Activated T-cell treated with anti-CD3 and anti-CD28 coated beads, Interleukin-2, amount 50 U/mL, for 72 hours (primary cell): ENCODE results near the gene ENOX1. TPM values are rescaled to one million over a fixed set of nuclear protein-coding genes. Genes with fewer than 3 reads are reported as not detected.

ENCODE experiments used
- ATAC-seq, 2 donors: fragments of 150-1000 bp; cut with Tn5 transposase; replicated peaks in 1 of 2; 2 replicates each; pipeline ENCODE4 v1.10.0; 2021; ENCODE audit warnings: moderate library complexity in 2 of 2, mild to moderate bottlenecking in 1 of 2
- DNase-seq, 2 donors: peaks; one replicate each; pipeline ENCODE4 v3.0.0; 2021 to 2022; ENCODE audit warnings: mixed read lengths in 1 of 2
- H3K27ac Mint-ChIP-seq: one replicate; pipeline ENCODE4 v1.8.0; 2022; ENCODE audit warnings: mild to moderate bottlenecking, moderate library complexity, mixed read lengths
- H3K27me3 Mint-ChIP-seq: one replicate; pipeline ENCODE4 v1.8.0; 2022; ENCODE audit warnings: low read depth, mixed read lengths
- H3K36me3 Mint-ChIP-seq, 2 donors: one replicate each; pipeline ENCODE4 v1.8.0; 2022; ENCODE audit warnings: mixed read lengths in 2 of 2, mild to moderate bottlenecking in 1 of 2; ENCODE audit not compliant: insufficient read depth in 2 of 2
- H3K4me1 Mint-ChIP-seq: one replicate; pipeline ENCODE4 v1.8.0; 2022; ENCODE audit warnings: low read depth, mixed read lengths
- H3K4me3 Mint-ChIP-seq, 2 donors: one replicate each; pipeline ENCODE4 v1.8.0; 2022; ENCODE audit warnings: mild to moderate bottlenecking in 2 of 2, mixed read lengths in 2 of 2, moderate library complexity in 2 of 2
- H3K9me3 Mint-ChIP-seq, 2 donors: one replicate each; pipeline ENCODE4 v1.8.0; 2022; ENCODE audit warnings: mixed read lengths in 2 of 2
- total RNA-seq, 2 donors: library from RNA; stranded (reverse); gene quantifications; one replicate each; pipeline ENCODE4 v1.2.3, GENCODE V29; 2022

The ENOX1 gene
- total RNA-seq, 2 donors from 2014 or later = 1.2 to 2.0 TPM

- H3K36me3 Mint-ChIP-seq = no peaks in the 10 kb centered on the region
- ATAC-seq = no peak
- DNase-seq = no peak
- H3K27ac Mint-ChIP-seq = no peak overlapping the region
- peaks cover 24% of the 10 kb centered on the region for H3K27me3 Mint-ChIP-seq
- H3K9me3 Mint-ChIP-seq = no peaks in the 10 kb centered on the region
- no peak overlapping the region for H3K4me3 Mint-ChIP-seq
- no peaks in the 10 kb centered on the region for H3K4me1 Mint-ChIP-seq
Measured at GRCh38 chr13:43251961-43252360, 534.8 kb downstream of the ENOX1 start.

DNA sequence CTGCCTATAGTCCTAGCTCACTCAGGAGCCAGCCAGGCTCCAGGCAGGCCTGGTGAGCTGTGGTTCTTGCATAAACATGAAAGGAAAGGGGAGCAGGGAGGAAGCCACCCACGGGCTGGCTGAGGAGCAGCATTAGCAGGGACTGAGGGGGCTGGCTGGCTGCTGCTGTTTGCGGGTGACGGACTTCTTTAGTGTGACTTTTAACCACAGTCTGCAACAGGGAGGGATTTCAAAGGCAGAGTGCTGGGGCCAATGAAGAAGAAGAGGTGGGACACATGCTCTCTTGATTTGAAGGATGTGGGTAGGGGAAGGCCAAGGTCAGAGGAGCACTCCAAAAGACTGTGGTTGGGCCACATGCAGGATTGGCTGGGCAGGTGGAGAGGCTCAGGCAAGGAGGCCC, 540.4 kb downstream of the ENOX1 start:
- no peak for ATAC-seq

DNA sequence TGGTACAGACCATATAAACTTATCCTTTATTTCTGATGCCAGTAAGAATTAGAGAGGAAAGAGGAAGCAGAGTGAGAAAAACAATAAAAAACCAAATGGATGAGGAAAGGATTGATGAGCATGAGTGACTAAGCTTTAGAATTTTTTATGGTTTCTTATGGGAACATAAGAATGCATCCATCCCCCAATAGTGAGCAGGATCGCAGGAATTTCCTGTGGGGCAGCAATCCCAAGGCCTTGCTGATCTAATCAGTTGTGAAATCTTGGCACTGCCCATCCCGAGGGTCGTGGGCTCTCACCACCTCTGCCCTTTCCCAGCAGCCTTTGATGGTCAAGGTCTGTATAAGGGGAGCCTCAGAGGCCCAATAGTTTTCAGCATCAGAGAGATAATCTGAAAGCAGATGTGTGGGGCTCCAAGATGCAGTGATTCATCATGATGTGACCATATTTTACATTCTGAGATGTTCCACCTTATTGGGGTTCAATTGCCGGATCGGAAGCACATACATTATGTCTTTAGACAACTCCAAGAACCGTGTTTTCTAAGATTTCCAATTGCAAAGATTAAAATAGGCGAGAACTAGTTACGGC, 541.3 kb downstream of the ENOX1 start:
- Mint-ChIP-seq H3K27me3 (peaks cover 8% of the 10 kb centered on the region), H3K9me3 (no peaks in the 10 kb centered on the region), H3K4me3 (no peak overlapping the region), H3K4me1 (peaks cover 6% of the 10 kb centered on the region), H3K27ac (no peak overlapping the region), H3K36me3 (no peaks in the 10 kb centered on the region)
- ATAC-seq (no peak), DNase-seq (no peak)

More for the DNA sequence above, 540.4 kb downstream of the ENOX1 start:
- Mint-ChIP-seq H3K9me3 (no peaks in the 10 kb centered on the region), H3K36me3 (no peaks in the 10 kb centered on the region), H3K27ac (no peak overlapping the region), H3K4me1 (peaks cover 6% of the 10 kb centered on the region), H3K4me3 (no peak overlapping the region), H3K27me3 (peaks cover 10% of the 10 kb centered on the region)
- no peak for DNase-seq

DNA sequence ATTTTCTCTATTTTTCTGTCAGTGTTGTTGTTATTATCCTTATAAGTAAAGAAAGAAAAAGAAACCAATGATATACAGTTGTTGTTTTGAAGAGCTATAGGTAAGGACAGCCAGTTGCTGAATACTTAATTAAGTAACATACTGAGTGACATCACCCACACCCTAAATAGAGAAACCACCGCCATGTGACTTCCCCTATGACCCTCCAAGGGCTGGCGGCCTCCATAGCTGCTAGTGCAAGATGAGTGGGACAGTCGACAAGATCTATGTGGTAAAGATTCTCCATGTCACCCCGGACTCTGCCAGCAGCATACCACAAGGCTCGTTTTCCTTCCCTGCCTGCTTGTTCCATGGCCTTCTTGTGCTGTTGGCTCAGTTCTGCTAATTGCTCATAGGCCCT, 542.3 kb downstream of the ENOX1 start:
- Mint-ChIP-seq H3K36me3 (no peaks in the 10 kb centered on the region), H3K4me3 (no peak overlapping the region), H3K4me1 (peaks cover 6% of the 10 kb centered on the region), H3K27me3 (peaks cover 14% of the 10 kb centered on the region), H3K27ac (no peak overlapping the region), H3K9me3 (no peaks in the 10 kb centered on the region)
- ATAC-seq (no peak), DNase-seq (no peak)

DNA sequence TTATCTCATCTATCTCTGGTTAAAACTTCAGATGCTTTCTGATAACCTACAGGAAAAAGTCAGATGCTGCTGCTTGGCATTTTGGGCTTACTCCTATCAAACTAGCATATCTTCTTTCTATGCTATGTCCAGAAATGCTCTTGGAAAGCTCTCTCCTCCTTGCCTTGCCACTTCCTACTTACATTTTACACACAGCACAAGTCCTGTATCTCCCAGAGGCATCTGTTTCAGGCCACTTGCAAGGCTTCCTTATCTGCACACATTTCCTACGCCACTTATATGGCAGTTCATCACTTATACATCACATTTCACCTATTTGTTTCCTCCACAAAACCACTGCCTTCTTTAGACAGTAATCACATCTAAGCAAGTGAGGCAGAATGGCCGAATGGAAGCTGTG, 543.1 kb downstream of the ENOX1 start:
- no peaks in the 10 kb centered on the region for H3K9me3 Mint-ChIP-seq
- no peak overlapping the region for H3K27ac Mint-ChIP-seq
- DNase-seq (no peak), ATAC-seq (no peak)
- H3K27me3 Mint-ChIP-seq = peaks cover 14% of the 10 kb centered on the region
- no peaks in the 10 kb centered on the region for H3K36me3 Mint-ChIP-seq
- H3K4me3 Mint-ChIP-seq = no peak overlapping the region
- peaks cover 6% of the 10 kb centered on the region for H3K4me1 Mint-ChIP-seq

GRCh38 chr13:43242040-43242439, 544.7 kb downstream of the ENOX1 start:
- peaks cover 6% of the 10 kb centered on the region for H3K4me1 Mint-ChIP-seq
- no peaks in the 10 kb centered on the region for H3K36me3 Mint-ChIP-seq
- DNase-seq = no peak
- H3K9me3 Mint-ChIP-seq = no peaks in the 10 kb centered on the region
- ATAC-seq = no peak
- H3K4me3 Mint-ChIP-seq = no peak overlapping the region
- no peak overlapping the region for H3K27ac Mint-ChIP-seq
- H3K27me3 Mint-ChIP-seq = peaks cover 14% of the 10 kb centered on the region

- Mint-ChIP-seq H3K36me3 (no peaks in the 10 kb centered on the region), H3K27me3 (peaks cover 14% of the 10 kb centered on the region), H3K27ac (no peak overlapping the region), H3K4me1 (no peaks in the 10 kb centered on the region), H3K4me3 (no peak overlapping the region), H3K9me3 (no peaks in the 10 kb centered on the region)
- DNase-seq = no peak
- no peak for ATAC-seq
Measured at GRCh38 chr13:43240278-43240677, 546.5 kb downstream of the ENOX1 start.

- H3K4me1 Mint-ChIP-seq = no peaks in the 10 kb centered on the region
- no peaks in the 10 kb centered on the region for H3K9me3 Mint-ChIP-seq
- DNase-seq (no peak), ATAC-seq (no peak)
- no peak overlapping the region for H3K4me3 Mint-ChIP-seq
- H3K36me3 Mint-ChIP-seq = no peaks in the 10 kb centered on the region
- peaks cover 14% of the 10 kb centered on the region for H3K27me3 Mint-ChIP-seq
- H3K27ac Mint-ChIP-seq = no peak overlapping the region
Measured at GRCh38 chr13:43239275-43239840, 547.4 kb downstream of the ENOX1 start.

GRCh38 chr13:43238341-43239083, 548.3 kb downstream of the ENOX1 start:
- H3K9me3 Mint-ChIP-seq = no peaks in the 10 kb centered on the region
- no peaks in the 10 kb centered on the region for H3K4me1 Mint-ChIP-seq
- no peak for ATAC-seq

GRCh38 chr13:43237616-43238015, 549.2 kb downstream of the ENOX1 start:
- H3K36me3 Mint-ChIP-seq = no peaks in the 10 kb centered on the region
- H3K4me3 Mint-ChIP-seq = no peak overlapping the region
- DNase-seq = no peak
- no peaks in the 10 kb centered on the region for H3K4me1 Mint-ChIP-seq
- ATAC-seq = no peak
- no peaks in the 10 kb centered on the region for H3K9me3 Mint-ChIP-seq
- H3K27ac Mint-ChIP-seq = no peak overlapping the region
- peaks cover 14% of the 10 kb centered on the region for H3K27me3 Mint-ChIP-seq

More at GRCh38 chr13:43238341-43239083, 548.3 kb downstream of the ENOX1 start:
- no peak overlapping the region for H3K27ac Mint-ChIP-seq
- H3K4me3 Mint-ChIP-seq = no peak overlapping the region
- peaks cover 14% of the 10 kb centered on the region for H3K27me3 Mint-ChIP-seq
- no peak for DNase-seq
- H3K36me3 Mint-ChIP-seq = no peaks in the 10 kb centered on the region

DNA sequence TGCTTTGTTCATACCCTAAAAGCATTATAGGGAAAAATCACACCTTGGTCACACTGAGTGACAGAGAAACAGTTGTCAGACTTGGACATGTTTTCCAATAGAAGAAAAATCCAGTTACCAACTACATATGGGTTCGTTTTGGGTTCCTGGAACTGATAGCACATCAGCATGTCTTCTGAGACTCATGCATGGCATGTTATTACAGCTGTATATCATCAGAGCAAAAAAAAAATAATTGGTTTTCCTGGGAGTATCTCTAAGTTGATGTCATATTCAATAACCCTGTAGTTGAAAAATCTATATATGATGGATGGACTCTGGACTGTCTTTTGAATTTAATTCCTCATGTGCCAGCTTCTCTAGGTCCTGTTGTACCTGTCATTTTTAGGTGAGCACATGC, 551.7 kb downstream of the ENOX1 start:
- peaks cover 5% of the 10 kb centered on the region for H3K27me3 Mint-ChIP-seq
- DNase-seq (no peak), ATAC-seq (no peak)
- H3K36me3 Mint-ChIP-seq = no peaks in the 10 kb centered on the region
- no peak overlapping the region for H3K4me3 Mint-ChIP-seq
- no peaks in the 10 kb centered on the region for H3K4me1 Mint-ChIP-seq
- no peak overlapping the region for H3K27ac Mint-ChIP-seq
- no peaks in the 10 kb centered on the region for H3K9me3 Mint-ChIP-seq

DNA sequence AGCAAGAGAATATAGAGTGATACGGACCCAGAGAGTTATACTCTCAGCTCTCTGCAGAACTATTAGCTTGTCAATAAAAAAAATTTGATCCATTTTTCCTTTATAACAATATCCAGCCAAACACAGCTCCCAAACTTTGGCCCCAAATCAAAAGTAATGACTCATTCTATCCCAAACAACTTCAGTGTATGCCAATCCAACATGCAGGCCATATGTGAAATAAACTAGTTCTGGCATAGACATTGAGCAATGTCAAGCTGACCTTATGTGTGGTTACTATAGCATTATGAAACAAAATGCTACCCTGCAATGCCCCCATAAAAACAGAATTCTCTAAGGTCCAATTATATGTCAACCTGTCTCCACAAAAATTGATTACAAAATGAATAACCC, 553.9 kb downstream of the ENOX1 start:
- Mint-ChIP-seq H3K4me1 (no peaks in the 10 kb centered on the region), H3K9me3 (peaks cover 0 to 1% of the 10 kb centered on the region in 2 donors), H3K36me3 (no peaks in the 10 kb centered on the region), H3K27ac (no peak overlapping the region), H3K27me3 (peaks cover 11% of the 10 kb centered on the region), H3K4me3 (no peak overlapping the region)
- DNase-seq = no peak
- ATAC-seq = no peak

- H3K36me3 Mint-ChIP-seq = no peaks in the 10 kb centered on the region
- H3K4me3 Mint-ChIP-seq = no peak overlapping the region
- peaks cover 11% of the 10 kb centered on the region for H3K27me3 Mint-ChIP-seq
- H3K27ac Mint-ChIP-seq = no peak overlapping the region
- H3K4me1 Mint-ChIP-seq = no peaks in the 10 kb centered on the region
- peaks cover 0 to 1% of the 10 kb centered on the region in 2 donors for H3K9me3 Mint-ChIP-seq
- ATAC-seq = no peak
- DNase-seq = no peak
Measured at GRCh38 chr13:43232144-43232872, 554.5 kb downstream of the ENOX1 start.
